MM.1S (cell line): ENCODE measurements around the gene PTH2R.
"Not testable (repeated sequence)": the region's sequence is repeated elsewhere in the genome, so short reads cannot be mapped to it uniquely, and the experiment has no call there.

Experiments used
- CTCF ChIP-seq: fragments of 300-600 bp; sonication (generic); IDR thresholded peaks from 2 replicates; pipeline ENCODE4 v1.5.1; 2016; ENCODE audit warnings: antibody characterized with exemption, low read length, mixed read lengths
- EZH2 ChIP-seq: fragments of 300-600 bp; sonication (generic); optimal IDR thresholded peaks from 2 replicates; pipeline ENCODE3; 2017; ENCODE audit warnings: low read depth, mild to moderate bottlenecking, antibody characterized with exemption, low read length, mixed read lengths
- EZH2phosphoT487 ChIP-seq: fragments of 300-600 bp; sonication (generic); IDR thresholded peaks from 2 replicates; pipeline ENCODE4 v1.6.1; 2018; ENCODE audit warnings: antibody characterized with exemption, low read length

- not testable (repeated sequence) for TF ChIP-seq CTCF, EZH2, EZH2phosphoT487
These were observed 75.4 kb downstream of the PTH2R start for GRCh38 chr2:208481945-208482344.
